ENCODE data around the gene SLC5A11.

- TF ChIP-seq TAF1 (IDR thresholded peaks at IDR 0.05; ENCODE audit: borderline replicate concordance, low read depth, low read length) (no peak), POLR2A (IDR thresholded peaks at IDR 0.05; ENCODE audit: low read depth, low read length) (no peak)
These were observed 22.8 kb upstream of the SLC5A11 start for GRCh38 chr16:24822974-24823373.
